NT2/D1 (cell line): ENCODE results near the gene VPS18.

Source experiments
- DNase-seq: peaks from one replicate; pipeline ENCODE4 v3.0.0-alpha.2; 2011; ENCODE audit warnings: low read depth, low spot score
- H3K27me3 ChIP-seq: 2 replicates; pipeline ENCODE4 v1.6.0; 2011; ENCODE audit warnings: mild to moderate bottlenecking; ENCODE audit not compliant: insufficient read length, insufficient read depth
- H3K36me3 ChIP-seq: 2 replicates; pipeline ENCODE4 v1.6.1; 2011; ENCODE audit warnings: mild to moderate bottlenecking, low read length, mixed read lengths; ENCODE audit not compliant: insufficient read depth, insufficient read length
- H3K4me1 ChIP-seq: 2 replicates; pipeline ENCODE4 v1.5.1; 2011; ENCODE audit not compliant: insufficient read depth, insufficient read length
- H3K4me3 ChIP-seq: 2 replicates; pipeline ENCODE4 v1.5.1; 2011; ENCODE audit warnings: low read depth; ENCODE audit not compliant: insufficient read length
- H3K9ac ChIP-seq: 2 replicates; pipeline ENCODE4 v1.6.0; 2011; ENCODE audit warnings: low read depth; ENCODE audit not compliant: insufficient read length
- H3K9me3 ChIP-seq: 2 replicates; pipeline ENCODE4 v1.5.1; 2011; ENCODE audit warnings: mild to moderate bottlenecking, low read length; ENCODE audit not compliant: insufficient read depth
- SUZ12 ChIP-seq: IDR thresholded peaks from 2 replicates; pipeline ENCODE4 v1.6.1; 2011; ENCODE audit not compliant: insufficient read length, insufficient read depth; ENCODE audit errors: extremely low read depth
- YY1 ChIP-seq: IDR thresholded peaks from 2 replicates; pipeline ENCODE4 v1.6.1; 2011; ENCODE audit not compliant: insufficient read length, insufficient read depth
- ZNF274 ChIP-seq: IDR thresholded peaks from 2 replicates; pipeline ENCODE4 v1.6.1; 2011; ENCODE audit warnings: mild to moderate bottlenecking, low read depth, low read length

Gene VPS18

DNA sequence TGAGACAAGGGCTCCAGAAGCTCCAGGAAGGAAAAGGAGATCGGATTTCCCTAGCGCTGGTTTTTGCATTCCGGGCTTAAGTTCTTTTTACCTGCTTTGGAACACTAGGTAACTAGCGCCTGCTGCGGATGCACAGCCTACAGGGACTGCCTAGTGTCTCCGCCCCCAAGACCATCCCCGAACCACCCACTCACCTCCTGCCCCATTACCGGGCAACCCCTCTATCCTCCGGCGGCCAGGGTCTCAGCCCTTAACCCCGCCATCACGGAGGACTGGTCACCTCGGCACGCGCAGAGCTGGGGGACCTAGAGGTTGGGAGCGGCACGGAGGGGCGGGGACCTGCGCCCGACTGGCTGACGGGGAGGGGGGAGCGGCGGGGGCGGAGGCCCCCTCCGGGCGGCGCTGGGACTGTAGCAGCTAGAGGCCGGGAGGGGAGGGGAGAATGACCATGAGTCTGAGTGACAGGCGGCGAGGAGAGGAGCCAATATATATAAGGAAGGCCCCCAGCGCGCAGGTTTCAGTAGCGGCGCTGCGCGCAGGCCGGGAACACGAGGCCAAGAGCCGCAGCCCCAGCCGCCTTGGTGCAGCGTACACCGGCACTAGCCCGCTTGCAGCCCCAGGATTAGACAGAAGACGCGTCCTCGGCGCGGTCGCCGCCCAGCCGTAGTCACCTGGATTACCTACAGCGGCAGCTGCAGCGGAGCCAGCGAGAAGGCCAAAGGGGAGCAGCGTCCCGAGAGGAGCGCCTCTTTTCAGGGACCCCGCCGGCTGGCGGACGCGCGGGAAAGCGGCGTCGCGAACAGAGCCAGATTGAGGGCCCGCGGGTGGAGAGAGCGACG is 34.8 kb downstream of the VPS18 start, which contains the start of gene DLL4:
DLL4 (plus strand) TSS at position 520 of the 839 bp plus-strand sequence. CDS start 329 bp downstream, outside the sequence.
- peaks cover 98% of the 10 kb centered on the region for H3K27me3 ChIP-seq
- TF ChIP-seq ZNF274 (no peak), YY1 (no peak), SUZ12 (no peak)
- H3K36me3 ChIP-seq = no peaks in the 10 kb centered on the region
- DNase-seq = no peak
- peaks cover 13% of the 10 kb centered on the region for H3K4me1 ChIP-seq
- peak within 1 kb of the TSS; percentile 42 for H3K9ac ChIP-seq
- H3K9me3 ChIP-seq = no peaks in the 10 kb centered on the region
- peak within 1 kb of the TSS; percentile 28 for H3K4me3 ChIP-seq

DNA sequence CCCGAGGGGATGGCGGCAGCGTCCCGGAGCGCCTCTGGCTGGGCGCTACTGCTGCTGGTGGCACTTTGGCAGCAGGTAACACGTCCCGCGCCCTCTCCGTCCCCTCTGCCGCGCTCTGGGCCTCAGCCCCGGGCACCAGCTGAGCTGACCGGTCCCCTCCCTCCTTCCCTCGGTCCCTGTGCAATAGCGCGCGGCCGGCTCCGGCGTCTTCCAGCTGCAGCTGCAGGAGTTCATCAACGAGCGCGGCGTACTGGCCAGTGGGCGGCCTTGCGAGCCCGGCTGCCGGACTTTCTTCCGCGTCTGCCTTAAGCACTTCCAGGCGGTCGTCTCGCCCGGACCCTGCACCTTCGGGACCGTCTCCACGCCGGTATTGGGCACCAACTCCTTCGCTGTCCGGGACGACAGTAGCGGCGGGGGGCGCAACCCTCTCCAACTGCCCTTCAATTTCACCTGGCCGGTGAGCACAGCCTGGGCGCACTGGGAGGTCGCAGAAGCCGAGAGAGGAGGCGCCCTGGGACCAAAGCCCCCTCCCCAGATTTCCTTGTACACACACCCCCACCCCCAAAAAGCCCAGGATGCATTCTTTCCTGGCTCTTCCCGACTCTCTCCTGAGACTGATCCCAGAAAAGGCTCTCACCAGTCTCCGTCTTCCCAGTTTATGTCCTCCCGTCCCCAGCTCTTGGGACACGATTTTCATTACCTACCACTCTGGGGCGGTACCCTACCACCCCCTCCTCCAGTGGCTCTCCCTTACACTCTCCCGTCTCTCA is 35.6 kb downstream of the VPS18 start:
- H3K36me3 ChIP-seq = no peaks in the 10 kb centered on the region
- peak overlapping the region; percentile 28 for H3K4me3 ChIP-seq
- H3K4me1 ChIP-seq = peaks cover 13% of the 10 kb centered on the region
- peak overlapping the region; percentile 42 for H3K9ac ChIP-seq
- TF ChIP-seq SUZ12 = peak; percentile 80
- TF ChIP-seq YY1 = no peak
- TF ChIP-seq ZNF274 = no peak
- H3K9me3 ChIP-seq = no peaks in the 10 kb centered on the region
- no peak for DNase-seq
- H3K27me3 ChIP-seq = peaks cover 98% of the 10 kb centered on the region

DNA sequence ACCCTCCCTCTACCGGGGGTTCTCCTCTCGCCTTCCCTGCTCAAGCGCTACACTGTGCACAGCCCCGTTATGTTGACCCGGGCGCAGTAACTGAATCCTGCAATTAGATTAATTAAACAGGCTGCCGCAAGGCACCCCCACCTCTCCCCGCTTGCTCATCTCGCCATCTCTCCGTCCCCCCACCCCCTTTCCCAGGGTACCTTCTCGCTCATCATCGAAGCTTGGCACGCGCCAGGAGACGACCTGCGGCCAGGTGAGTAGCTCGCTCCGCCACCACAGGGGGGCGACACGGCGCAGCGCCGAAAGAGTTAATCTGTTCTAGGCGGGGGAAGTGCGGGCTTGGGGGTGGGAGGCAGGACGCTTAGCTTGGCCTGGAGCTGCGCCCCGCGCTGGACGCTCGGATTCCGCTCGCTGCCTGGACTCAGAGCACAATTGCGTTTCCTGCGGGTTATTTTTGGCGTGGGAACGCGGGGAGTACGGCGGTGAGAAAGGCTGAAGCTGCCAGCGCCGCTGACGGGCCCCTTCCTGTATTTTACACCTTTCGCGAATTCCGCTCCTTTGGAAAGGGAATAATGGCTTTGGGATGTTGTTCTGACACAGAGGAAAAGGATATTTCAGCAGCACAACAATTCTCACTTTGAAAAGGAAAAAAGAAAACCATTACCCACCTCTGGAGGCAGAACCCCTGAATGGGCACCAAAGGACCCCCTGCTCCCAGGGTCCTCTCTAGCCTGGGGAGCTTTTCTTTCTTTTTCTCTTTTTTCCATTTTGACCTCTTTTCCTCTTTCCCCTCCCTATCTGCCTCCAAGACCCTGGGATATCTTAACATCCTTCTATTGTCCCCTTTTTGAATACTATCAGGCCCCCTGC is 36.4 kb downstream of the VPS18 start:
- Histone ChIP-seq H3K9ac (no peak overlapping the region), H3K36me3 (no peaks in the 10 kb centered on the region), H3K4me1 (peaks cover 10% of the 10 kb centered on the region), H3K4me3 (peak overlapping the region; percentile 25), H3K27me3 (peaks cover 98% of the 10 kb centered on the region), H3K9me3 (no peaks in the 10 kb centered on the region)
- DNase-seq = no peak
- TF ChIP-seq YY1 (no peak), SUZ12 (no peak), ZNF274 (no peak)

DNA sequence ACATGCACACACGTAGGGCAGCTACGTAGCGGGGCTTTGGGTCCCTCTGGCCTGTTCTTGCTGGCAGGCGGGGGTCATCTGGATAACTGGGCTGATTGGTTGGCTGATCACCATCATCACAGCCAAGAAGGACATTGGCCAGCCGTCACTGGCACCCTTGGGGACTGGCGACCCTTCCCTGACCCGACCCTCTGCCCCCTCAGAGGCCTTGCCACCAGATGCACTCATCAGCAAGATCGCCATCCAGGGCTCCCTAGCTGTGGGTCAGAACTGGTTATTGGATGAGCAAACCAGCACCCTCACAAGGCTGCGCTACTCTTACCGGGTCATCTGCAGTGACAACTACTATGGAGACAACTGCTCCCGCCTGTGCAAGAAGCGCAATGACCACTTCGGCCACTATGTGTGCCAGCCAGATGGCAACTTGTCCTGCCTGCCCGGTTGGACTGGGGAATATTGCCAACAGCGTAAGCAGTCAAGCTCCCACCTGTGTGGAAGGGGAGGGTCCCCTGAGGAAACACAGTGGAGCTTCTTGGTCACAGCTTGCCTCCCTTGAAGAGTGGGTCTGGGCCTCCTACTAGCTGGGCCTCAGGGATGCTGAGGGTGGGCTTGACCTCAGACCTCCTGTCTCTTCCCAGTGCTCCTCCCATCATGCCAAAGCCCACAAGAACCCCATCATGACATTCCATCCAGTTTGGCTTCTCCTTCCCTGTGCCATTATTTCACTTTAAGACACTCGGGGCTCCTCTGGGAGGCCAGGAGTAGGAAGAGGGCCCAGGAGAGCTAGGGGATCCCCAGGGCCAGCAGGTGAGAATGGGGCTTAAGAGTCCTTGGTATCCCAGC is 37.3 kb downstream of the VPS18 start:
- no peak overlapping the region for H3K4me3 ChIP-seq
- no peaks in the 10 kb centered on the region for H3K36me3 ChIP-seq
- peaks cover 98% of the 10 kb centered on the region for H3K27me3 ChIP-seq
- H3K4me1 ChIP-seq = peaks cover 4% of the 10 kb centered on the region
- no peak overlapping the region for H3K9ac ChIP-seq
- H3K9me3 ChIP-seq = no peaks in the 10 kb centered on the region
- no peak for DNase-seq
- TF ChIP-seq SUZ12 (no peak), ZNF274 (no peak), YY1 (no peak)

DNA sequence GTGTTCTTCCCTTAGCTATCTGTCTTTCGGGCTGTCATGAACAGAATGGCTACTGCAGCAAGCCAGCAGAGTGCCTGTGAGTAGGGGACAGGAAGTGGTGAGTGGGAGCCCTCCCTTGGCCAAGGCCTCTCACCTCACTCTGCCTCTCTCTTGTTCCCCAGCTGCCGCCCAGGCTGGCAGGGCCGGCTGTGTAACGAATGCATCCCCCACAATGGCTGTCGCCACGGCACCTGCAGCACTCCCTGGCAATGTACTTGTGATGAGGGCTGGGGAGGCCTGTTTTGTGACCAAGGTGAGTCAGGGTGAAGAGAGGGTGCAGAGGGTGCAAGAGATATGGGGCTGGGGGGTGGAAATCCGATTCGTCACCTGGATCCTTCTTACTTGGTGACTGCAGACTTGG is 37.9 kb downstream of the VPS18 start:
- DNase-seq = no peak
- Histone ChIP-seq H3K9ac (no peak overlapping the region), H3K4me1 (peaks cover 2% of the 10 kb centered on the region)

More for the DNA sequence above, 37.9 kb downstream of the VPS18 start:
- H3K4me3 ChIP-seq = no peak overlapping the region
- H3K27me3 ChIP-seq = peaks cover 98% of the 10 kb centered on the region
- H3K36me3 ChIP-seq = no peaks in the 10 kb centered on the region
- no peaks in the 10 kb centered on the region for H3K9me3 ChIP-seq
- TF ChIP-seq SUZ12 (no peak), ZNF274 (no peak), YY1 (no peak)
